Hindlimb muscle (tissue), 1 donor: ENCODE data around the gene SERINC4. TPM values are rescaled to one million over a fixed set of nuclear protein-coding genes. Genes with fewer than 3 reads are reported as not detected.
"Not testable (repeated sequence)": the region's sequence is repeated elsewhere in the genome, so short reads cannot be mapped to it uniquely, and the experiment has no call there.

ENCODE experiments used
- DNase-seq: peaks from one replicate; pipeline ENCODE4 v3.0.0-alpha.2; 2013
- polyA plus RNA-seq: library from polyadenylated mRNA; unstranded; fragments of 120-200 nt; gene quantifications from one replicate; pipeline ENCODE4 v1.2.1, GENCODE V29; 2013; ENCODE audit not compliant: insufficient read length

SERINC4 gene
- 0.90 TPM for polyA plus RNA-seq

- no peak for DNase-seq
Measured at GRCh38 chr15:43799945-43800285, at the start of gene SERINC4. TSS of gene SERINC4 (minus strand) at chr15:43800220. CDS start at chr15:43799986, 234 bp downstream.

GRCh38 chr15:43845421-43845820, 45.4 kb upstream of the SERINC4 start:
- DNase-seq = no peak

DNA sequence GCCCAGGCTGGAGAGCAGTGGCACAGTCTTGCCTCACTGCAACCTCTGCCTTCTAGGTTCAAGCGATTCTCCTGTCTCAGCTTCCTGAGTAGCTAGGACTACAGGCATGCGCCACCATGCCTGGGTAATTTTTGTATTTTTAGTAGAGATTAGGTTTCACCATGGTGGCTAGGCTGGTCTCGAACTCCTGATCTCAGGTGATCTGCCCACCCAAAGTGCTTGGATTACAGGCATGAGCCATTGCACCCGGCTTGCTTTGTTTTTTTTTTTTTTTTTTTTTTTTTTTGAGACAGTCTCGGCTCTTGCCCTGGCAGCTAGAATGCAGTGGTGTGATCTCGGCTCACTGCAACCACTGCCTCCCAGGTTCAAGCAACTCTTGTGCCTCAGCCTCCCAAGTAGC, 32.5 kb upstream of the SERINC4 start:
- not testable (repeated sequence) for DNase-seq

GRCh38 chr15:43831519-43832052, 31.6 kb upstream of the SERINC4 start:
- not testable (repeated sequence) for DNase-seq

DNA sequence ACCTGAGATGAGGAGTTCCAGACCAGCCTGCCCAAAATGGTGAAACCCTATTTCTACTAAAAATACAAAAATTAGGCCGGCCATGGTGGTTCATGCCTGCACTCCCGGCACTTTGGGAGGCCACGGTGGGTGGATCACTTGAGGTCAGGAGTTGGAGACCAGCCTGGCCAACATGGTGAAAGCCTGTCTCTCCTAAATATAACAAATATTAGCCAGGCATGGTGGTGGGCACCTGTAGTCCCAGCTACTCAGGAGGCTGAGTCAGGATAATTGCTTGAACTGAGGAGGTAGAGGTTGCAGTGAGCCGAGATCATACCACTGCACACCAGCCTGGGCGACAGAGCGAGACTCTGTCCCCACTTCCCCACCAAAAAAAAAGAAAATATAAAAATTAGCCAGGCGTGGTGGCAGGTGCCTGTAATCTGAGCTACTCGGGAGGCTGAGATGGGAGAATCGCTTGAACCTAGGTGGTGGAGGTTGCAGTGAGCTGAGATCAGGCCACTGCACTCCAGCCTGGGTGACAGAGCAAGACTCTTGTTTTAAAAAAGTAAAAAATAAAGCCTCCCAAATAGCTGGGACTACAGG, 30.8 kb upstream of the SERINC4 start:
- DNase-seq = not testable (repeated sequence)

DNA sequence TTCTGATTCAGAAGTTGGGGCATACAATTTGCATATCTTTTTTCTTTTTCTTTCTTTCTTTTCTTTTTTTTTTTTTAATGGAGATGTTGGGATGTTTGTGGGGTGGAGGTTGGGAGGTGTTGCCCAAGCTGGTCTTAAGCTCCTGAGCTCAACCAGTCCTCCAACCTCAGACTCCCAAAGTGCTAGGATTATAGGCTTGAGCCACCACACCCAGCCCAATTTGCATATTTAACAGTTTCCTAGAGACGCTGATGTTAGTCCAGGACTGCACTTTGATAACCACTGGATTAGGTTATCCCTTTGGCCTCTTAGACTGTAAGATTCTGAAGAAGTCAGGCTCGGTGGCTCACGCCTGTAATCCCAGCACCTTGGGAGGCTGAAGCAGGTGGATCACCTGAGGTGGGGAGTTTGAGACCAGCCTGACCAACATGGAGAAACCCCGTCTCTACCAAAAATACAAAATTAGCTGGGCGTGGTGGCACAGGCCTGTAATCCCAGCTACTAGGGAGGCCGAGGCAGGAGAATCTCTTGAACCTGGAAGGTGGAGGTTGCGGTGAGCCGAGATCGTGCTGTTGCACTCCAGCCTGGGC, 30.0 kb upstream of the SERINC4 start:
- not testable (repeated sequence) for DNase-seq

- DNase-seq = peak; percentile 32
Measured at GRCh38 chr15:43828061-43828657, 28.1 kb upstream of the SERINC4 start.

DNA sequence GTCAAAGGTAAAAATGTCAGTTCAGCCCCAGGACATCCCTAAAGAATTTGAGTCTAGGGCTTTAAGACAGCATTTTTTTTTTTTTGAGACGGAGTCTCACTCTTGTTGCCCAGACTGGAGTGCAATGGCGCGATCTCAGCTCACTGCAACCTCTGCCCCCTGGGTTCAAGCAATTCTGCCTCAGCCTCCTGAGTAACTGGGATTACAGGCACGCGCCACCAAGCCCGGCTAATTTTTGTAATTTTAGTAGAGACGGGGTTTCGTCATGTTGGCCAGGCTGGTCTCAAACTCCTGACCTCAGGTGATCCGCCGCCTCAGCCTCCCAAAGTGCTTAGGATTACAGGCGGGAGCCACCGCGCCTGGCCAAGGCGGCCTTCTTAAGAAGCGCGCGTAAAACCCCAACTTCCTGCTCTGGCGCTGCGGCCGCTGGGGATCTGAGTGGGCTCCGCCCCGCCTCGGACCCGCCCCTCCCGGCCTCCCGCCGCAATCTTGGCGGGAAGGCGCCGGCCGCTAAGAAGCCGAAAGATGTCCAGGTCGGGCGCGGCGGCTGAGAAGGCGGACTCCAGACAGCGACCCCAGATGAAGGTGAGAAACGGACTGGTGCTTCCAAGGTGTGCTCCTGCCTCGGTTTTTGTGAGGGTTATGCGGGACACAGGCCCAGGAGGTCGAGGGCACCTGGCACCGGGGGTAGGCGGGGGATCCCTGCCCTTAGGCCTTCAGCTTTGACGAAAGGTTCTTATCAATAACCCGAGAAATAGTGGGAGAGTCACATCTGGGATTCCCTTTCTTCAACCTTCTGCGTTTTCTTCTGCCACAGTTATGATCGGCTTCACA, 26.7 kb upstream of the SERINC4 start, which contains the start of gene WDR76:
TSS of gene WDR76 (plus strand) at position 495 of the 834 bp plus-strand sequence. CDS start at position 526, 31 bp downstream.
- peak; percentile 85 for DNase-seq

GRCh38 chr15:43826029-43826507, 26.0 kb upstream of the SERINC4 start:
- DNase-seq = no peak

- not testable (repeated sequence) for DNase-seq
Measured at GRCh38 chr15:43825305-43825704, 25.3 kb upstream of the SERINC4 start.

DNA sequence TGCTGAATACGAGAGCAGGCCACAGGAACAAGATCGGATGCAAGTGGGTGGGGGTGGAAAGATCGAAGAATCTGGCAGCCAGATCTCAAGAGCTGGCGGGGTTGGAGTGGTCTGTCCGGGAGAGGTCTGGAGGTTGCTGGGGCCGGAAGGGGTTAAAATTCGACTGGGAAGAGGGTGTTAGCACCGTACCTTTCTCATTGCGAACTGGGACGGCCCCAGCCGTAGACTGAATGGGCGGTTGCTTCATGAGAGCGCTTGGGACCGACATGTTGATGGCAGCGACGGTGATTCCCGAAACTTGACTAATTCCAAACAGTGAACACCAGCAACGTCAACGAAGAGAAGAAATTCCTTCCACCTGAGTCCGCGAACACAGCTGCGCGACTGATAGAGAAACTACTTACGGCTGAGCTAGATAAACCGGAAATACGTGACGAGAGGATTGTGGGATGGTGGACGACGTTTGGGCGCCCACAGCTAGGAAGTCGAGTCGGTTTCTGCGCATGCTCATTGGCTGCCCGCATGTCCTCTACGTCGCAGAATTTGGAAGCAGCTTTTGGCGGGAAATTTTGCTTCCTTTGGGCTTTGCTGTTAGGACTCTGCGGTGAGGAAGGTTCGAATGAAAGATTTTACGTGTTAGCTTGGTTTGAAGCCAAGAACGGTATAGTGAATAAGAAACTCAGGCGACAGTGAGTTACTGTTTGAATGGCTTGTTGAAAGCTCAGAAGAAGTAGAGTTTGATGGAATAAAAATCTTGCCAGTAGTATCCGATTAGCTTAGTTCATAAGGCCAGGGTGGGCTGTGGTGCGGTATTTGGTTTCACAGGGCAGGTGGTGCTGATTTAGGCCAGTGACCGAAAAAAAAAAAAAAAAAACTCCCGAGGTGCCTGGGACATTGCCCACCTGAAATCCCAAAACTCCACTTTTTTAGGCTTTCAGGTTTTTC, 24.6 kb upstream of the SERINC4 start, which contains the start of gene MFAP1:
TSS of gene MFAP1 (minus strand) at position 389 of the 945 bp plus-strand sequence. CDS start at position 268, 121 bp downstream.
- peak; percentile 95 for DNase-seq

GRCh38 chr15:43821505-43821904, 21.5 kb upstream of the SERINC4 start:
- no peak for DNase-seq

DNA sequence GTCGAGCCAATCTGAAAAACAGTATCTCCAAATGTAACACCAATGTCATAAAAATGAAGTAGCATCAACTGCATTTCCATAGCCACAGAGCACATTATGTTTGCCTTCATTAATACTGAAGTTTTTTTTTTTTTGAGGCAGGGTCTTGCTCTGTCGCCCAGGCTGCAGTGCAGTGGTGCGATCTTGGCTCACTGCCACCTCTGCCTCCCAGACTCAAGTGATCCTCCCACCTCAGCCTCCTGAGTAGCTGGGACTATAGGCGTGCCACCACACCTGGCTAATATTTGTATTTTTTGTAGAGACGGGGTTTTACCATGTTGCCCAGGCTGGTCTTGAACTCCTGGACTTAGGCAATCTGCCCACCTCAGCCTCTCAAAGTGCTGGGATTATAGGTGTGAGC, 15.0 kb upstream of the SERINC4 start:
- not testable (repeated sequence) for DNase-seq

DNA sequence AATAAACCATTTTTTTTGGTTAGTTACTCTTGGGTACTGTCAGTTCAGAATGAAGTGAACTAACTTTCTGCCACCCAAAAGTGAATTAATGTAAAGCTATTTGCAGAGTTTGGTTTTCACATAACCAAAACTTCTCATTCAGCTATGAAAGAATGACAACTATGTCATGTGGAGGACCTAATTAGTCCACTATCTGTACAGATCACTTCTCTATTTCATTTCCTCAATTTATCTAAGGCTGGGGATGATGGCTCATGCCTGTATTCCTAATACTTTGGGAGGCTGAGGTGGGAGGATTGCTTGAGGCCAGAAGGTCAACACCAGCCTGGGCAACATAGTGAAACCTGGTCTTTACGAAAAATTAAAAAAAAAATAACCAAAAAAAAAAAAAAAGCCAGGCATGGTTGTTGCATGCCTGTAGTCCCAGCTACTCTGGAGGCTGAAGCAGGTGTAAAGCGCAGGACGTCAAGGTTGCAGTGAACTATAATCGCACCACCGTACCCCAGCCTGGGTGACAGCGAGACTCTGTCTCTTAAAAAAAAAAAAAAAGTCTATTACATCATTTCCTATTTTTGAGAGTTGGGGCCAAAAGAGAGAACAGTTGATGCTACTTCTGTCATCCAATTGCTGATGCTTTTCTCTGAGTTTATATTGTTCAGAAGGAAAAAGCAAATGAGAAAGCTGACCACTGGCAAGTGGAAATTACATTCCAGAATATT, 9.1 kb upstream of the SERINC4 start:
- no peak for DNase-seq

GRCh38 chr15:43808435-43808950, 8.5 kb upstream of the SERINC4 start:
- no peak for DNase-seq

DNA sequence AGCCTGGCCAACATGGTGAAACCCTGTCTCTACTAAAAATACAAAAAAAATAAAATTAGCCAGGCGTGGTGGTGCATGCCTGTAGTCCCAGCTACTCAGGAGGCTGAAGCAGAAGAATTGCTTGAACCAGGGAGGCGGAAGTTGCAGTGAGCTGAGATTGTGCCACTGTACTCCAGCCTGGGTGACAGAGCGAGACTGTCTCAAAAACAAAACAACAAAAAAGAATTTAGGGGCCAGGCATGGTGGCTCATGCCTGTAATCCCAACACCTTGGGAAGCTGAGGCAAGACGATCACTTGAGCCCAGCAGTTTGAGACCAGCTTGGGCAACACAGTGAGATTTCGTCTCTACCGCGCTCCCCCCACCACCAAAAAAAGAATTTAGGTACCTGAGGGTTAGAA, 2.7 kb upstream of the SERINC4 start:
- DNase-seq = not testable (repeated sequence)

DNA sequence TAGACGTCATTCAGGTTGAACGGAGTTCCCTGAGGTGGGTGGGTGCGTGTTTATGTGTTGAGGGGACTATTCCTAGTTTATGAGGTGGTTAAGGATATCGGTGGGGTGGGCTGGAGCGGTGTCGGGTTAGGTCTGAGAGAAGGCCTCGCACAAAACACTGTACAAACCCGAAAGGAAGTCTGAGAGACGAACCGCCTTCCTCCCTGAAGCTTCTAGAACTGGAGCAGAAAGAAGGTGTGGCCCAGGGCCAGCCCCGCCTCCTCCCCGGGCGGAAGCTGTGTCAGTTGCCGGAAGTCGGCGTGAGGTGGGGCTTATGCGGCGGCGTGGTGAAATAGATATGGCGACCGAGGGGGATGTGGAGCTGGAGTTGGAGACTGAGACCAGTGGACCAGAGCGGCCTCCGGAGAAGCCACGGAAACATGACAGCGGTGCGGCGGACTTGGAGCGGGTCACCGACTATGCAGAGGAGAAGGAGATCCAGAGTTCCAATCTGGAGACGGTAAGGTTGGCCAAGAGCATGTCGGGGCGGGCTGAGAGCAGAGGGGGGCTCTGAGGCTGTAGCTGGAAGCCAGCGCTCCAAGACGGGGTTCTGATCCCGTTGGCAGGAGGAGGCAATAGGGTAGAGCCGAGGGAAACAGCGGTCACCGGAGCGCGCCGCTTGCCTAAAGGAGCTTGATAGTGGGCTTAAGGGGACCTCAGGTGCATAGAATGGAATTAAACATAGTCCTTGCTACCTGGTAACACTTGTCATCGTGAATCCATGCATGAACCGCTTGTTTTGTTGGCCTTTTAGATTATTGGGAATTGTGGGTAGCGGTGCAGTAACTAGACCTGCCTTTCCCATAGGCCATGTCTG, 494 bp upstream of the SERINC4 start, which contains the start of gene HYPK:
TSS of gene HYPK (plus strand) at position 314 of the 856 bp plus-strand sequence. CDS start at position 338, 24 bp downstream.
- DNase-seq = peak; percentile 95

DNA sequence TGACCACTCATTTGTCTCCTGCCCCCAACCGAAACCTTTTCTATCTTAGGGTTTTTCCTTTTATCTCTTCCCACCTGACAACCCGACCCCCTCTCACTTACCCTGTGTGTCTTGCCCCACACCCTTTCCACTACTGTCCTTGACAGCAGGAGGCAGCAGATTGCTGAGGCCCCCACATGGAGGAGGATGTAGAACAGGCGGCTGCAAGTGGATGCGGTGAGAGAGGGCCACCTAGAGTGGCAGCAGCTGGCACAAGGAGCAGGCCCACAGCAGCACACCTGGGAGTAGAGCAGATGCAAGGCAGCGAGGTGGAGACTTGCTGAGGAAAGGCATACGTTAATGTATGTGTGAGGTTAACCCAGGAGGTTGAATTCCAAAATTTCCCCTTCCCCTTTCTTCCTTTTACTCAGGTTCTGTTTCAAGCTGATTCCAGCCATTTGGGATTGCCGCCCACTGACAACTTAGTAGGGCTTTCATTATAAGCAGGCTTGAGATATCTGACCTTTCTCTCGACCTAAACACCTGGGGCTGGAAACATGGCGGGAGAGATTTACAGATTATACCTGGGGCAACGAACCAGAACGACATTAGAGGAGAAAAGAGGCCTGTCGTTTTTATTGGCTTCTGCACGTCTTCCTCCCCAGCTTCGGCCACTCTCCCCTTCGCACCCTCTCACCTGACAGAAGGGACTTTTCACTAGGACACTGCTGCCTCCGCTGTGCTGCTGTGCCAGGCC, 643 bp downstream of the SERINC4 start:
- no peak for DNase-seq
